ENCODE data around the gene TBC1D16.

DNA sequence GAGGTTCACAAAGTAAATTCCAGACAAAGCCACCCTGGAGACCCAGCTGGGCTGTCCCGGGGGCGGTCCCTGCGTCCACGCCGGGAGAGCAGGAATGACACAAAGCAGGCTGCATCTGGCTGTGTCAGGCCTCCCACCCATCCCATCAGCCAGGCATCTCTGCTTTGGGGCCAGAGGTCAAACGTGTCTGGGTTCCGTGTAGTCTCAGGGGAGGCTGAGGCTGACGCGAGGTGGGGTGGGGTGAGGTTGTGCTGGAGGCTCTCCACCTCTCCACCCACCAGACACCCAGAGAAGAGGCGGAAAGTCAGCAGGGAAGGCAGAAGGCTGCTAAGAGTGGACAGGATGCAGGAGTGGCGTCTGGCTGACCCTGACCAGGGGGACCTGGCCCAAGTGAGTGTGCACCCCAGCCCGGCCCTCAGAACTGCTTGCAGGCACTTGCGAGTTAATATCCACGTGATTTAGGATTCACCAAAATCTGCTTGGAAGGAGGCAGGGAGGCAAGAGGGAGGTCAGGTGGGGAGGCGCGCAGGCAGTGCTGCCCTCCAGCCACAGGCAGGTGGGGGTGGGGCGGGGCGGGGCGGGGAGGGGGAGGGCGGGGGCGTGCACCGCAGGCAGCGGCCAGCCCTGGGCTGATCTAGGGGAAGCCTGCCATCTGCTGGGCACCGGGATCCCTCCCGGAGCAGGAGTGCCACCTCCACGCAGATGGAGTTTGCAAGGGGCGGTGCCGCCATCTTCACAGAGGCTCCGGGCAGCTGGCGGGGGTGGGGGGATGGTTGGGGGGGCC is 44.3 kb downstream of the TBC1D16 start:
- TF ChIP-seq CTCF (IDR thresholded peaks at IDR 0.05; ENCODE audit: poor library complexity) = peak; percentile 71
- TF ChIP-seq EZH2 (IDR thresholded peaks at IDR 0.05; ENCODE audit: borderline replicate concordance) = no peak
- no peak for TF ChIP-seq EZH2phosphoT487 (IDR thresholded peaks at IDR 0.05; ENCODE audit: low read depth, severe bottlenecking, unreplicated experiment)

Measured in hepatocyte (in vitro differentiated cells).